Stomach (tissue), 19 donors: ENCODE data around the gene KRT7. TPM values are rescaled to one million over a fixed set of nuclear protein-coding genes. Genes with fewer than 3 reads are reported as not detected.
A peak's percentile ranks its signal among the peaks of the same experiment; 100 is the strongest.

ENCODE experiments used
- DNase-seq, 2 donors: peaks; one replicate each; pipeline versions ENCODE4 v3.0.0 to v3.0.0-alpha.2; 2013 to 2019
- H3K27ac ChIP-seq, 5 donors: fragments of 200-600 bp in 4 of 5; sonication (generic) in 4 of 5; one replicate each; pipeline ENCODE4 v1.5.1; 2013 to 2019; ENCODE audit warnings: mild to moderate bottlenecking in 1 of 5, moderate library complexity in 1 of 5
- H3K27me3 ChIP-seq, 3 donors: fragments of 200-600 bp; sonication (generic); one replicate each; pipeline ENCODE4 v1.5.1; 2017 to 2019; ENCODE audit warnings: mixed run types in 1 of 3
- H3K36me3 ChIP-seq, 4 donors: fragments of 200-600 bp; sonication (generic); 1 replicate in 3 of 4; 2 replicates in 1 of 4; pipeline ENCODE4 v1.5.1; 2016 to 2019
- H3K4me1 ChIP-seq, 4 donors: fragments of 200-600 bp; sonication (generic); one replicate each; pipeline ENCODE4 v1.5.1; 2016 to 2019
- H3K4me3 ChIP-seq, 4 donors: fragments of 200-600 bp; sonication (generic) in 3 of 4; one replicate each; pipeline ENCODE4 v1.5.1; 2016 to 2019; ENCODE audit warnings: mild to moderate bottlenecking in 1 of 4
- H3K9me3 ChIP-seq, 4 donors: fragments of 200-600 bp; sonication (generic); one replicate each; pipeline ENCODE4 v1.5.1; 2016 to 2019
- CTCF ChIP-seq, 7 experiments: fragments of 450-650 bp in 4 of 7; fragments of 200-600 bp in 3 of 7; sonication (generic) in 3 of 7; IDR thresholded peaks; one replicate each; pipeline ENCODE4 v1.5.1; 2016 to 2019; ENCODE audit warnings: antibody characterized with exemption in 7 of 7, control low read depth in 2 of 7, mild to moderate bottlenecking in 1 of 7
- EP300 ChIP-seq: sonication (generic); formaldehyde crosslinking; IDR thresholded peaks from one replicate; pipeline ENCODE4 v1.6.1; 2017; ENCODE audit warnings: antibody characterized with exemption
- POLR2A ChIP-seq, 4 donors: fragments of 450-650 bp; IDR thresholded peaks; one replicate each; pipeline ENCODE4 v1.6.1; 2016; ENCODE audit warnings: antibody characterized with exemption in 4 of 4, control low read depth in 2 of 4, mild to moderate bottlenecking in 1 of 4, moderate library complexity in 1 of 4
- POLR2AphosphoS5 ChIP-seq, 3 donors: sonication (generic); formaldehyde crosslinking; IDR thresholded peaks; one replicate each; pipeline ENCODE4 v1.6.1; 2016; ENCODE audit warnings: antibody characterized with exemption in 3 of 3
- WGBS, 5 donors: extraction: QIAGEN DNeasy Blood & Tissue Kit in 3 of 5; methylation state at CpG; one replicate each; pipeline versions ENCODE4 v1.1.5 to v1.1.7; 2013 to 2018; 5-methylcytosine and 5-hydroxymethylcytosine counted together
- intact Hi-C: fragments of 100-400 bp; cut with DNase I; formaldehyde crosslinking; loops from one replicate; pipeline ENCODE4 v1.15.1; 2023; ENCODE audit warnings: low total_unique reads
- long read RNA-seq, 10 donors: transcript quantifications; one replicate each; lab custom pipeline, GENCODE V29; 2026
- polyA plus RNA-seq, 3 donors: library from polyadenylated mRNA; stranded (reverse); fragments of 200-250 nt; gene quantifications; one replicate each; pipeline ENCODE4 v1.2.3, GENCODE V29; 2013
- total RNA-seq, 5 donors: library from RNA; depleted of rRNA; stranded (reverse); fragments of >200 nt; gene quantifications; one replicate each; pipeline versions ENCODE4 v1.1.0 to v1.2.3, GENCODE V29; 2014 to 2016
- donor health status: healthy with polysubstance abuse.
- donor health status: Bipolar disorder and iron deficiency.
- donor health status: healthy.

The KRT7 gene
- 100 to 1,000 TPM in 1 of 5 donors, 10 to 100 TPM in 2, not detected in 2; 47.0 to 186 (median 95.8) TPM for total RNA-seq
- 100 to 1,000 TPM in 2 of 3 donors, 1 to 10 TPM in 1; 6.4 to 214 (median 138) TPM for polyA plus RNA-seq
- long read RNA-seq, donor 1, partial matches to known transcripts, result 0 of 1 reads
- long read RNA-seq, donor 1, other reads (novel, unspliced or antisense), result 0 of 1 reads
- long read RNA-seq, donor 2, result 0 reads
- long read RNA-seq, donor 3, result 0 reads
- long read RNA-seq, donor 4, result 0 reads
- long read RNA-seq, donor 5, result 0 reads
- long read RNA-seq, donor 6, partial matches to known transcripts, result 0 of 2 reads
- long read RNA-seq, donor 6, other reads (novel, unspliced or antisense), result 0 of 2 reads
- long read RNA-seq, donor 7, partial matches to known transcripts, result 5 of 8 reads
- long read RNA-seq, donor 7, other reads (novel, unspliced or antisense), result 0 of 8 reads
- long read RNA-seq, donor 8, partial matches to known transcripts, result 0 of 1 reads
- long read RNA-seq, donor 8, other reads (novel, unspliced or antisense), result 0 of 1 reads
- long read RNA-seq, donor 9, result 0 reads
- long read RNA-seq, donor 10, partial matches to known transcripts, result 0 of 2 reads
- long read RNA-seq, donor 10, other reads (novel, unspliced or antisense), result 0 of 2 reads

- peak in 1 of 2 donors; percentile 53 for DNase-seq
- no peaks in the 10 kb centered on the region for H3K9me3 ChIP-seq
- peaks cover 17 to 53% (median 42%) of the 10 kb centered on the region in 4 donors for H3K4me1 ChIP-seq
- peak within 1 kb of the TSS; percentile 19 to 37 (median 23) for H3K4me3 ChIP-seq
- TF ChIP-seq CTCF (IDR thresholded peaks at IDR 0.05) (no peak), POLR2AphosphoS5 (IDR thresholded peaks at IDR 0.05) (peak in 1 of 3 donors; percentile 22)
- intact Hi-C loops, result no loop called here
- H3K36me3 ChIP-seq, result no peaks in the 10 kb centered on the region
- whole genome bisulfite sequencing, 5 donors, result 10 to 28% (median 12%) methylated on average over 21 to 58 of the region's 58 CpGs
- H3K27me3 ChIP-seq, result peaks cover 0 to 49% (median 20%) of the 10 kb centered on the region in 3 donors
- peak within 1 kb of the TSS in 3 of 5 donors; percentile 47 to 66 (median 64) for H3K27ac ChIP-seq
These were observed at the start of gene KRT7 for GRCh38 chr12:52232674-52233461. TSS of gene KRT7 (plus strand) at chr12:52233243. CDS start at chr12:52233297, 54 bp downstream.

- peaks cover 0 to 44% (median 12%) of the 10 kb centered on the region in 4 donors for H3K4me1 ChIP-seq
- intact Hi-C loops, result no loop called here
- no peak overlapping the region for H3K4me3 ChIP-seq
- 43 to 66% (median 53%) methylated on average over 6 of the region's 6 CpGs for WGBS, 5 donors
- peak in 1 of 2 donors; percentile 61 for DNase-seq
- H3K36me3 ChIP-seq, result no peaks in the 10 kb centered on the region
- peak overlapping the region in 2 of 5 donors; percentile 24 to 54 for H3K27ac ChIP-seq
- TF ChIP-seq CTCF (IDR thresholded peaks at IDR 0.05) (no peak), POLR2A (IDR thresholded peaks at IDR 0.05) (no peak), POLR2AphosphoS5 (IDR thresholded peaks at IDR 0.05) (no peak), EP300 (no peak)
- H3K27me3 ChIP-seq, result no peaks in the 10 kb centered on the region
- no peaks in the 10 kb centered on the region for H3K9me3 ChIP-seq
These were observed 49.5 kb upstream of the KRT7 start for GRCh38 chr12:52183544-52183910.

GRCh38 chr12:52183971-52184370, 49.1 kb upstream of the KRT7 start:
- Histone ChIP-seq H3K4me1 (peaks cover 0 to 45% (median 10%) of the 10 kb centered on the region in 4 donors), H3K36me3 (no peaks in the 10 kb centered on the region), H3K9me3 (no peaks in the 10 kb centered on the region), H3K27ac (peak overlapping the region in 2 of 5 donors; percentile 24 to 54), H3K27me3 (no peaks in the 10 kb centered on the region), H3K4me3 (no peak overlapping the region)
- TF ChIP-seq POLR2AphosphoS5 (IDR thresholded peaks at IDR 0.05) (no peak), EP300 (no peak), POLR2A (IDR thresholded peaks at IDR 0.05) (no peak), CTCF (IDR thresholded peaks at IDR 0.05) (no peak)
- 78 to 90% (median 84%) methylated on average over 4 to 8 of the region's 8 CpGs for WGBS, 5 donors
- DNase-seq, result no peak
- intact Hi-C loops, result no loop called here

- no peak for DNase-seq
These were observed 48.2 kb upstream of the KRT7 start for GRCh38 chr12:52184813-52185212.

More at GRCh38 chr12:52184813-52185212, 48.2 kb upstream of the KRT7 start:
- intact Hi-C loops, result no loop called here
- no peak overlapping the region for H3K4me3 ChIP-seq
- H3K36me3 ChIP-seq, result no peaks in the 10 kb centered on the region
- no peak for TF ChIP-seq POLR2A (IDR thresholded peaks at IDR 0.05)
- no peak for TF ChIP-seq EP300
- TF ChIP-seq CTCF (IDR thresholded peaks at IDR 0.05), result no peak
- no peak for TF ChIP-seq POLR2AphosphoS5 (IDR thresholded peaks at IDR 0.05)
- H3K27me3 ChIP-seq, result no peaks in the 10 kb centered on the region
- peaks cover 0 to 45% (median 7%) of the 10 kb centered on the region in 4 donors for H3K4me1 ChIP-seq
- no peak overlapping the region for H3K27ac ChIP-seq
- no peaks in the 10 kb centered on the region for H3K9me3 ChIP-seq
- 71 to 80% (median 77%) methylated on average over 6 of the region's 6 CpGs for WGBS, 5 donors
